PFSK-1 (cell line): ENCODE data around the gene ITPRIP.
A peak's percentile ranks its signal among the peaks of the same experiment; 100 is the strongest.

ENCODE experiments used
- FOXP2 ChIP-seq: optimal IDR thresholded peaks from 2 replicates; pipeline ENCODE3; 2011; ENCODE audit warnings: borderline replicate concordance, control low read depth, inconsistent platforms; ENCODE audit not compliant: insufficient read depth; ENCODE audit errors: extremely low read length, extremely low read depth
- POLR2AphosphoS5 ChIP-seq: IDR thresholded peaks from 2 replicates; pipeline ENCODE4 v1.6.1; 2012; ENCODE audit warnings: low read depth, mild to moderate bottlenecking, control low read depth, low read length, moderate library complexity
- REST ChIP-seq, 2 experiments: IDR thresholded peaks; 2 replicates each; pipeline versions ENCODE4 v1.6.1 to v1.8.0; 2011 to 2012; ENCODE audit warnings: low read depth in 2 of 2, low read length in 2 of 2, control low read depth in 1 of 2, inconsistent platforms in 1 of 2, mild to moderate bottlenecking in 1 of 2, moderate library complexity in 1 of 2; ENCODE audit not compliant: insufficient read depth in 1 of 2
- SIN3A ChIP-seq: IDR thresholded peaks from 2 replicates; pipeline ENCODE4 v1.6.1; 2012; ENCODE audit warnings: mild to moderate bottlenecking, low read length, moderate library complexity, borderline replicate concordance; ENCODE audit not compliant: insufficient read depth
- TAF1 ChIP-seq: IDR thresholded peaks from 2 replicates; pipeline ENCODE4 v1.6.1; 2012; ENCODE audit warnings: low read length, control low read depth, borderline replicate concordance; ENCODE audit not compliant: insufficient read depth

Gene ITPRIP

GRCh38 chr10:104353325-104354048 is 15.2 kb upstream of the ITPRIP start, which contains the start of gene CFAP58:
TSS of gene CFAP58 (plus strand) at chr10:104353833. CDS start at chr10:104353898, 65 bp downstream.
- no peak for TF ChIP-seq SIN3A
- TF ChIP-seq POLR2AphosphoS5 = no peak
- peak; percentile 44 for TF ChIP-seq FOXP2

GRCh38 chr10:104351919-104352318 is 13.7 kb upstream of the ITPRIP start:
- TF ChIP-seq REST (IDR thresholded peaks at IDR 0.05; ENCODE audit: insufficient read depth in 1 of 2, low read depth in 2 of 2, low read length in 2 of 2) (no peak), SIN3A (no peak), POLR2AphosphoS5 (no peak), FOXP2 (no peak), TAF1 (no peak)

- TF ChIP-seq REST (IDR thresholded peaks at IDR 0.05; ENCODE audit: insufficient read depth in 1 of 2, low read depth in 2 of 2, low read length in 2 of 2) (no peak), POLR2AphosphoS5 (no peak), TAF1 (no peak), FOXP2 (no peak), SIN3A (no peak)
Measured at GRCh38 chr10:104351061-104351702, 12.9 kb upstream of the ITPRIP start.

- TF ChIP-seq FOXP2 (no peak), POLR2AphosphoS5 (no peak), TAF1 (no peak), SIN3A (no peak), REST (IDR thresholded peaks at IDR 0.05; ENCODE audit: insufficient read depth in 1 of 2, low read depth in 2 of 2, low read length in 2 of 2) (no peak)
Measured at GRCh38 chr10:104350127-104350635, 11.9 kb upstream of the ITPRIP start.

GRCh38 chr10:104349623-104350126 is 11.4 kb upstream of the ITPRIP start:
- no peak for TF ChIP-seq POLR2AphosphoS5
- no peak for TF ChIP-seq TAF1
- no peak for TF ChIP-seq SIN3A
